ENCODE data around the gene CNTN2.

Gene CNTN2

DNA sequence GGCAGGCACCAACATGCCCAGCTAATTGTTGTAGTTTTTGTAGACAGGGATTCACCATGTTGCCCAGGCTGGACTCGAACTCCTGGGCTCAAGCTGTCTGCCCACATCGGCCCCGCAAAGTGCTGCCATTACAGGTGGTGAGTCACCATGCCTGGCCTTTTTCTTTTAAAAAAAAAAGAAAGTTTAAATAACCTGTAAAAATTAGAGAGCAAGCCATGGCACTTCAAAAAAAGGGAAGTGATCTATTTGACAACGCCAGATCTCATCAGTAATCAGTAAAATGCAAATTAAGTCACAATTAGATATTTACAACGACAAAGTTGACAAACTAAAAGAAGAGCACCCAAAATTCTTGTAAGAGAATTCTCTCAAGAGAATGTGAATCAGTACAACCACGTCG, 81.7 kb downstream of the CNTN2 start:
- Histone ChIP-seq H3K4me1 (ENCODE audit: control insufficient read depth, insufficient read depth, low read length) (peaks cover 19% of the 10 kb centered on the region), H3K27me3 (ENCODE audit: control insufficient read depth, insufficient read depth, low read length) (no peaks in the 10 kb centered on the region), H3K36me3 (ENCODE audit: control insufficient read depth, insufficient read depth, low read length) (no peaks in the 10 kb centered on the region), H3K4me3 (ENCODE audit: low read length) (no peak overlapping the region), H3K27ac (ENCODE audit: low read depth, low read length) (no peak overlapping the region), H3K9ac (ENCODE audit: low read length) (no peak overlapping the region)

DNA sequence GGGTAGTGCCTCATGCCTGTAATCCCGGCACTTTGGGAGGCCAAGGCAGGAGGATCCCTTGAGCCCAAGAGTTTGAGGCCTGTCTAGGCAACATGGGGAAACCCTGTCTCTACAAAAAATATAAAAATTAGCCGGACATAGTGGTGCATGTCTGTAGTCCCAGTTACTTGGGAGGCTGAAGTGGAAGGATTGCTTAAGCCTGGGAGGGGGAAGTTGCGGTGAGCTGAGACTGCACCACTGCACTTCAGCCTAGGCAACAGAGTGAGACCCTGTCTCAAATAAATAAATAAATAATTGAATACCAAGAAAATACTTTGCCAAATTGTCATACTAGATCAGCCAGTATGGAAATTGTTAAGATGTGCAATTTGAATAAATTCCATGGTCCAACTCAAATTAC, 84.6 kb downstream of the CNTN2 start:
- H3K4me1 ChIP-seq (ENCODE audit: control insufficient read depth, insufficient read depth, low read length) = peaks cover 3% of the 10 kb centered on the region
- H3K4me3 ChIP-seq (ENCODE audit: low read length) = no peak overlapping the region
- H3K27me3 ChIP-seq (ENCODE audit: control insufficient read depth, insufficient read depth, low read length) = no peaks in the 10 kb centered on the region
- no peak overlapping the region for H3K9ac ChIP-seq (ENCODE audit: low read length)
- no peak overlapping the region for H3K27ac ChIP-seq (ENCODE audit: low read depth, low read length)
- no peaks in the 10 kb centered on the region for H3K36me3 ChIP-seq (ENCODE audit: control insufficient read depth, insufficient read depth, low read length)
